WTC11 (cell line): ENCODE results near the gene RGS6. TPM values are rescaled to one million over a fixed set of nuclear protein-coding genes. Genes with fewer than 3 reads are reported as not detected.

Experiments
- ATAC-seq: fragments of 200-7000 bp; cut with Tn5 transposase; 2 replicates; pipeline ENCODE4 v1.10.0; 2021; ENCODE audit warnings: mild to moderate bottlenecking, moderate library complexity
- CTCF ChIA-PET: fragments of 300-600 bp; sonication (Branson Sonifier 250); formaldehyde crosslinking; loops from one replicate; lab custom pipeline; 2021; ENCODE audit warnings: antibody characterized with exemption; lab: Charles Lee
- POLR2A ChIA-PET: fragments of 350-600 bp; sonication (Branson Sonifier 250); formaldehyde crosslinking; loops from one replicate; lab custom pipeline; 2021; ENCODE audit warnings: antibody characterized with exemption; lab: Charles Lee
- DNase-seq: peaks from one replicate; pipeline ENCODE4 v3.0.0; 2021; ENCODE audit warnings: low spot score
- H3K27ac Mint-ChIP-seq: 2 replicates; pipeline ENCODE4 v1.8.0; 2021; ENCODE audit warnings: mixed read lengths
- H3K27me3 Mint-ChIP-seq: 2 replicates; pipeline ENCODE4 v1.8.0; 2021; ENCODE audit warnings: low read depth, mild to moderate bottlenecking, moderate library complexity, mixed read lengths
- H3K36me3 Mint-ChIP-seq: 2 replicates; pipeline ENCODE4 v1.8.0; 2021; ENCODE audit warnings: mixed read lengths
- H3K4me1 Mint-ChIP-seq: 2 replicates; pipeline ENCODE4 v1.8.0; 2022; ENCODE audit warnings: mixed read lengths
- H3K4me3 Mint-ChIP-seq: 2 replicates; pipeline ENCODE4 v1.8.0; 2021; ENCODE audit warnings: mild to moderate bottlenecking, moderate library complexity, mixed read lengths
- H3K9me3 Mint-ChIP-seq: 2 replicates; pipeline ENCODE4 v1.8.0; 2021; ENCODE audit warnings: mixed read lengths
- ATF1 ChIP-seq: sonication (generic); formaldehyde crosslinking; IDR thresholded peaks from 2 replicates; pipeline ENCODE4 v1.8.1; 2023; ENCODE audit warnings: mild to moderate bottlenecking, moderate library complexity, missing genetic modification reagents
- ATF2 ChIP-seq: sonication (generic); formaldehyde crosslinking; IDR thresholded peaks from 2 replicates; pipeline ENCODE4 v1.8.1; 2022; ENCODE audit warnings: low read depth, missing genetic modification reagents, borderline replicate concordance
- CREB1 ChIP-seq: sonication (generic); formaldehyde crosslinking; IDR thresholded peaks from 2 replicates; pipeline ENCODE4 v1.8.0; 2023; ENCODE audit warnings: mild to moderate bottlenecking, missing genetic modification reagents
- CREM ChIP-seq: sonication (generic); formaldehyde crosslinking; IDR thresholded peaks from 2 replicates; pipeline ENCODE4 v1.8.1; 2022; ENCODE audit warnings: mild to moderate bottlenecking, missing genetic modification reagents, moderate library complexity
- ELF4 ChIP-seq: sonication (generic); formaldehyde crosslinking; IDR thresholded peaks from 2 replicates; pipeline ENCODE4 v1.8.1; 2022; ENCODE audit warnings: low read depth, mild to moderate bottlenecking, moderate library complexity, missing genetic modification reagents
- EMX1 ChIP-seq: fragments of 250-450 bp; sonication (Bioruptor Pico); IDR thresholded peaks from 2 replicates; pipeline ENCODE4 v1.8.0; 2021; ENCODE audit warnings: mild to moderate bottlenecking
- ETV6 ChIP-seq: sonication (generic); formaldehyde crosslinking; IDR thresholded peaks from 2 replicates; pipeline ENCODE4 v1.8.1; 2022; ENCODE audit warnings: mild to moderate bottlenecking, missing genetic modification reagents
- FOXJ3 ChIP-seq: sonication (generic); formaldehyde crosslinking; IDR thresholded peaks from 2 replicates; pipeline ENCODE4 v1.9.0; 2021; ENCODE audit warnings: missing genetic modification reagents, mild to moderate bottlenecking, borderline replicate concordance
- GRHL2 ChIP-seq: fragments of 250-450 bp; sonication (Bioruptor Pico); IDR thresholded peaks from 2 replicates; pipeline ENCODE4 v1.8.0; 2022; ENCODE audit warnings: mild to moderate bottlenecking, moderate library complexity; ENCODE audit not compliant: insufficient replicate concordance, severe bottlenecking
- TP53 ChIP-seq: sonication (generic); formaldehyde crosslinking; IDR thresholded peaks from 2 replicates; pipeline ENCODE4 v1.8.1; 2023; ENCODE audit warnings: mild to moderate bottlenecking, missing genetic modification reagents
- ZNF423 ChIP-seq: fragments of 250-450 bp; sonication (Bioruptor Pico); IDR thresholded peaks from 2 replicates; pipeline ENCODE4 v2.1.2; 2022; ENCODE audit warnings: mild to moderate bottlenecking, moderate library complexity
- total RNA-seq: library from RNA; stranded (reverse); gene quantifications from 3 replicates; pipeline ENCODE4 v1.2.3, GENCODE V29; 2021
- TF ChIP-seq, protein P1 (sequence below): sonication (generic); formaldehyde crosslinking; IDR thresholded peaks from 2 replicates; pipeline ENCODE4 v1.8.0; 2023; ENCODE audit warnings: missing genetic modification reagents, mild to moderate bottlenecking, borderline replicate concordance
- TF ChIP-seq, protein P2 (sequence below): fragments of 200-600 bp; IDR thresholded peaks from 2 replicates; pipeline ENCODE4 v1.8.0; 2022; ENCODE audit warnings: antibody characterized with exemption
- TF ChIP-seq, protein P3 (sequence below): sonication (generic); formaldehyde crosslinking; IDR thresholded peaks from 2 replicates; pipeline ENCODE4 v1.8.1; 2022; ENCODE audit warnings: missing genetic modification reagents, borderline replicate concordance
- TF ChIP-seq, protein P4 (sequence below): fragments of 250-450 bp; sonication (Bioruptor Pico); IDR thresholded peaks from 2 replicates; pipeline ENCODE4 v1.9.0; 2021; ENCODE audit warnings: mild to moderate bottlenecking

Gene RGS6
- total RNA-seq, 1 experiment from 2014 or later = 1.0 TPM

GRCh38 chr14:72311116-72311515 is 378.9 kb downstream of the RGS6 start:
- Mint-ChIP-seq H3K27ac (no peak overlapping the region), H3K4me3 (no peak overlapping the region), H3K36me3 (peaks cover 6% of the 10 kb centered on the region), H3K9me3 (peaks cover 19% of the 10 kb centered on the region), H3K27me3 (peaks cover 3% of the 10 kb centered on the region; the same call in 1 of the 2 replicates)
- POLR2A ChIA-PET = no interaction called here
- CTCF ChIA-PET = interaction anchor here (1.2 kb wide), 1 partner anchor 379 kb away, joined by 4 read pairs; the partner anchor contains the start of gene RGS6
- no peak for TF ChIP-seq CREM (CRISPR knock-in tag)
- TF ChIP-seq TP53 (CRISPR knock-in tag) = no peak
- no peak for TF ChIP-seq CREB1 (CRISPR knock-in tag)
- TF ChIP-seq, protein P1, sequence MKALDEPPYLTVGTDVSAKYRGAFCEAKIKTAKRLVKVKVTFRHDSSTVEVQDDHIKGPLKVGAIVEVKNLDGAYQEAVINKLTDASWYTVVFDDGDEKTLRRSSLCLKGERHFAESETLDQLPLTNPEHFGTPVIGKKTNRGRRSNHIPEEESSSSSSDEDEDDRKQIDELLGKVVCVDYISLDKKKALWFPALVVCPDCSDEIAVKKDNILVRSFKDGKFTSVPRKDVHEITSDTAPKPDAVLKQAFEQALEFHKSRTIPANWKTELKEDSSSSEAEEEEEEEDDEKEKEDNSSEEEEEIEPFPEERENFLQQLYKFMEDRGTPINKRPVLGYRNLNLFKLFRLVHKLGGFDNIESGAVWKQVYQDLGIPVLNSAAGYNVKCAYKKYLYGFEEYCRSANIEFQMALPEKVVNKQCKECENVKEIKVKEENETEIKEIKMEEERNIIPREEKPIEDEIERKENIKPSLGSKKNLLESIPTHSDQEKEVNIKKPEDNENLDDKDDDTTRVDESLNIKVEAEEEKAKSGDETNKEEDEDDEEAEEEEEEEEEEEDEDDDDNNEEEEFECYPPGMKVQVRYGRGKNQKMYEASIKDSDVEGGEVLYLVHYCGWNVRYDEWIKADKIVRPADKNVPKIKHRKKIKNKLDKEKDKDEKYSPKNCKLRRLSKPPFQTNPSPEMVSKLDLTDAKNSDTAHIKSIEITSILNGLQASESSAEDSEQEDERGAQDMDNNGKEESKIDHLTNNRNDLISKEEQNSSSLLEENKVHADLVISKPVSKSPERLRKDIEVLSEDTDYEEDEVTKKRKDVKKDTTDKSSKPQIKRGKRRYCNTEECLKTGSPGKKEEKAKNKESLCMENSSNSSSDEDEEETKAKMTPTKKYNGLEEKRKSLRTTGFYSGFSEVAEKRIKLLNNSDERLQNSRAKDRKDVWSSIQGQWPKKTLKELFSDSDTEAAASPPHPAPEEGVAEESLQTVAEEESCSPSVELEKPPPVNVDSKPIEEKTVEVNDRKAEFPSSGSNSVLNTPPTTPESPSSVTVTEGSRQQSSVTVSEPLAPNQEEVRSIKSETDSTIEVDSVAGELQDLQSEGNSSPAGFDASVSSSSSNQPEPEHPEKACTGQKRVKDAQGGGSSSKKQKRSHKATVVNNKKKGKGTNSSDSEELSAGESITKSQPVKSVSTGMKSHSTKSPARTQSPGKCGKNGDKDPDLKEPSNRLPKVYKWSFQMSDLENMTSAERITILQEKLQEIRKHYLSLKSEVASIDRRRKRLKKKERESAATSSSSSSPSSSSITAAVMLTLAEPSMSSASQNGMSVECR (CRISPR knock-in tag) = no peak
- no peak for TF ChIP-seq ELF4
- TF ChIP-seq, all 79 proteins: peak for 0
- peaks cover 20% of the 10 kb centered on the region for H3K4me1 Mint-ChIP-seq
- ATAC-seq = no peak
- DNase-seq = no peak

DNA sequence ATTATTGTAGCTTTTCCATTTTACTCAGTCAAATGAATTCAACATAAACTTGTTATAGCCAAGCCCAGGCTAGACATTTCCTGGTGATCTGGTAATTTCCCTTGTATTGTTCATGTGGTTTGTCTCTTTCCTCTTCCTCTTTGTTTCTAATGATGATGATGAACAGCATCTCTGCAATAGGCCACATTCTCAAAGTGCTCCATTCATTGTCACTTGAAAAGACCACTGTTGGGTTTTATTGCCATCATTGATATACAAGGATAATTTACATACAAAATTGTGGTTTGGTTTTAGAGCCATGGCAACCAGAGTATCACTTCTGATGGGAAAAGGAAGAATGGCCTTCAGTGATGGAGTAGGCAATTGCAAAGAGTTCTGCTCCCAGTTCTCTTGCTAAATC is 379.3 kb downstream of the RGS6 start:
- ATAC-seq (no peak), DNase-seq (no peak)
- ChIA-PET CTCF (no interaction called here), POLR2A (no interaction called here)
- TF ChIP-seq, protein P2, sequence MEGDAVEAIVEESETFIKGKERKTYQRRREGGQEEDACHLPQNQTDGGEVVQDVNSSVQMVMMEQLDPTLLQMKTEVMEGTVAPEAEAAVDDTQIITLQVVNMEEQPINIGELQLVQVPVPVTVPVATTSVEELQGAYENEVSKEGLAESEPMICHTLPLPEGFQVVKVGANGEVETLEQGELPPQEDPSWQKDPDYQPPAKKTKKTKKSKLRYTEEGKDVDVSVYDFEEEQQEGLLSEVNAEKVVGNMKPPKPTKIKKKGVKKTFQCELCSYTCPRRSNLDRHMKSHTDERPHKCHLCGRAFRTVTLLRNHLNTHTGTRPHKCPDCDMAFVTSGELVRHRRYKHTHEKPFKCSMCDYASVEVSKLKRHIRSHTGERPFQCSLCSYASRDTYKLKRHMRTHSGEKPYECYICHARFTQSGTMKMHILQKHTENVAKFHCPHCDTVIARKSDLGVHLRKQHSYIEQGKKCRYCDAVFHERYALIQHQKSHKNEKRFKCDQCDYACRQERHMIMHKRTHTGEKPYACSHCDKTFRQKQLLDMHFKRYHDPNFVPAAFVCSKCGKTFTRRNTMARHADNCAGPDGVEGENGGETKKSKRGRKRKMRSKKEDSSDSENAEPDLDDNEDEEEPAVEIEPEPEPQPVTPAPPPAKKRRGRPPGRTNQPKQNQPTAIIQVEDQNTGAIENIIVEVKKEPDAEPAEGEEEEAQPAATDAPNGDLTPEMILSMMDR = no peak
- TF ChIP-seq EMX1 (no peak), FOXJ3 (CRISPR knock-in tag) (no peak)
- Mint-ChIP-seq H3K27ac (no peak overlapping the region), H3K4me1 (peaks cover 20% of the 10 kb centered on the region), H3K27me3 (peaks cover under 1% of the 10 kb centered on the region; the same call in 1 of the 2 replicates), H3K9me3 (peaks cover 18% of the 10 kb centered on the region), H3K4me3 (no peak overlapping the region), H3K36me3 (peaks cover 3% of the 10 kb centered on the region; the same call in 1 of the 2 replicates)

DNA sequence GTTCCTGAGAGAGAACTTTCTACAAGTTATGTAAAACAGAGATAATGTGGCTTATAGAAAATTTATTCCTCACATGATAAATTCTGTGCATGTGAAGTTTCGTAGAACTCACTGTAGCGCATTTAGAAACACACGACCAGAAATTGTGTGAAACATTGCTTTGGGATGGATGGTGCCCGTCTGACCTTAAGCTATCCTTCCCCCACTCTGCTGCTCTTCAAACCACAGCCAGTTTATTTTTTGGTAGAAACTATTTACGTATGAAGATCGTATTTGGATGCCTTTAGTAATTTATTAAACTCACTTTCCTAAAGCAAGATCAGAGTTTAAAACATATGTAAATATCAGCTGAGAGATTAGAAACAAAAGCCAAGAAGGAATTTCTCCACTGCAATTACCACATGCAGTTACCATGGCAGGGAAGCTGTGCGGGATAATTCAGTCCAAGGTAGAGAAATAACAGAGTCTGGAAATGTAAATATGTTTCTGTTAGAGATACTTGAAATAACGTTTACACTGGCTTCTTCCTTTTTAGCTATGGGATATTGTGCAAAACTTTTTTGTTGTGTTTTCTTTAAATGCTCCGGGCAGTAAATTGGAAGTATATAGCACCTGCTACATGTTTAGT is 382.7 kb downstream of the RGS6 start:
- POLR2A ChIA-PET = no interaction called here
- no peaks in the 10 kb centered on the region for H3K36me3 Mint-ChIP-seq
- no peak overlapping the region for H3K27ac Mint-ChIP-seq
- DNase-seq = no peak
- H3K9me3 Mint-ChIP-seq = peaks cover 20% of the 10 kb centered on the region
- peaks cover 20% of the 10 kb centered on the region for H3K4me1 Mint-ChIP-seq
- H3K4me3 Mint-ChIP-seq = no peak overlapping the region
- no peak for ATAC-seq
- H3K27me3 Mint-ChIP-seq = no peaks in the 10 kb centered on the region; the same call in 1 of the 2 replicates
- TF ChIP-seq GRHL2 (CRISPR knock-in tag) (no peak), ATF2 (CRISPR knock-in tag) (no peak), ATF1 (no peak), ZNF423 (no peak), ETV6 (no peak)
- TF ChIP-seq, protein P3, sequence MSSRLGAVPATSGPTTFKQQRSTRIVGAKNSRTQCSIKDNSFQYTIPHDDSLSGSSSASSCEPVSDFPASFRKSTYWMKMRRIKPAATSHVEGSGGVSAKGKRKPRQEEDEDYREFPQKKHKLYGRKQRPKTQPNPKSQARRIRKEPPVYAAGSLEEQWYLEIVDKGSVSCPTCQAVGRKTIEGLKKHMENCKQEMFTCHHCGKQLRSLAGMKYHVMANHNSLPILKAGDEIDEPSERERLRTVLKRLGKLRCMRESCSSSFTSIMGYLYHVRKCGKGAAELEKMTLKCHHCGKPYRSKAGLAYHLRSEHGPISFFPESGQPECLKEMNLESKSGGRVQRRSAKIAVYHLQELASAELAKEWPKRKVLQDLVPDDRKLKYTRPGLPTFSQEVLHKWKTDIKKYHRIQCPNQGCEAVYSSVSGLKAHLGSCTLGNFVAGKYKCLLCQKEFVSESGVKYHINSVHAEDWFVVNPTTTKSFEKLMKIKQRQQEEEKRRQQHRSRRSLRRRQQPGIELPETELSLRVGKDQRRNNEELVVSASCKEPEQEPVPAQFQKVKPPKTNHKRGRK (CRISPR knock-in tag) = no peak
- TF ChIP-seq, protein P4, sequence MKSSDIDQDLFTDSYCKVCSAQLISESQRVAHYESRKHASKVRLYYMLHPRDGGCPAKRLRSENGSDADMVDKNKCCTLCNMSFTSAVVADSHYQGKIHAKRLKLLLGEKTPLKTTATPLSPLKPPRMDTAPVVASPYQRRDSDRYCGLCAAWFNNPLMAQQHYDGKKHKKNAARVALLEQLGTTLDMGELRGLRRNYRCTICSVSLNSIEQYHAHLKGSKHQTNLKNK (CRISPR knock-in tag) = no peak
- TF ChIP-seq, all 79 proteins: peak for 0
- CTCF ChIA-PET = interaction anchor here (1.0 to 1.2 kb wide), 2 partner anchors 19 to 383 kb away, joined by 3 read pairs; partner anchors contain the start of gene RGS6
